SK-N-SH treated with all-trans-retinoic acid at 6 μM for 48 hours (cell line): Measurements from ENCODE around the gene HS3ST4.

ENCODE experiments used
- ATAC-seq: fragments of 200-7000 bp; cut with Tn5 transposase; 3 replicates; pipeline ENCODE4 v1.9.1; 2020; ENCODE audit warnings: mild to moderate bottlenecking, moderate library complexity
- ARNTL ChIP-seq: fragments of 450-650 bp; formaldehyde crosslinking; IDR thresholded peaks from 2 replicates; pipeline ENCODE4 v1.5.0; 2020; ENCODE audit warnings: low read depth, mild to moderate bottlenecking, moderate library complexity, borderline replicate concordance
- CREB5 ChIP-seq: fragments of 250-450 bp; sonication (Bioruptor Pico); IDR thresholded peaks from 2 replicates; pipeline ENCODE4 v1.5.1; 2020; ENCODE audit warnings: low read depth, mild to moderate bottlenecking, moderate library complexity
- CSDC2 ChIP-seq: fragments of 250-450 bp; sonication (Bioruptor Pico); IDR thresholded peaks from 2 replicates; pipeline ENCODE4 v1.5.0; 2020; ENCODE audit warnings: mild to moderate bottlenecking, moderate library complexity
- ESRRG ChIP-seq: fragments of 250-450 bp; sonication (Bioruptor Pico); IDR thresholded peaks from 2 replicates; pipeline ENCODE4 v1.6.1; 2021; ENCODE audit warnings: mild to moderate bottlenecking
- GLIS3 ChIP-seq: fragments of 250-450 bp; sonication (Bioruptor Pico); IDR thresholded peaks from 2 replicates; pipeline ENCODE4 v1.5.0; 2020; ENCODE audit warnings: mild to moderate bottlenecking, moderate library complexity
- ISL1 ChIP-seq: fragments of 250-450 bp; sonication (Bioruptor Pico); IDR thresholded peaks from 2 replicates; pipeline ENCODE4 v2.1.2; 2022; ENCODE audit warnings: mild to moderate bottlenecking, moderate library complexity
- OSR1 ChIP-seq: fragments of 250-450 bp; sonication (Bioruptor Pico); IDR thresholded peaks from 2 replicates; pipeline ENCODE4 v1.8.0; 2022; ENCODE audit warnings: moderate library complexity, mild to moderate bottlenecking, inconsistent platforms
- PATZ1 ChIP-seq: fragments of 250-450 bp; sonication (Bioruptor Pico); IDR thresholded peaks from 2 replicates; pipeline ENCODE4 v1.8.0; 2020; ENCODE audit warnings: mild to moderate bottlenecking, moderate library complexity, borderline replicate concordance
- POU6F1 ChIP-seq: fragments of 250-450 bp; sonication (Bioruptor Pico); IDR thresholded peaks from 2 replicates; pipeline ENCODE4 v1.8.0; 2021; ENCODE audit warnings: low read depth, mild to moderate bottlenecking, moderate library complexity, borderline replicate concordance
- PPARA ChIP-seq: fragments of 250-450 bp; sonication (Bioruptor Pico); IDR thresholded peaks from 2 replicates; pipeline ENCODE4 v1.5.0; 2020; ENCODE audit warnings: mild to moderate bottlenecking, borderline replicate concordance
- RARB ChIP-seq: fragments of 250-450 bp; sonication (Bioruptor Pico); IDR thresholded peaks from 2 replicates; pipeline ENCODE4 v1.8.0; 2021; ENCODE audit warnings: mild to moderate bottlenecking, moderate library complexity
- SNAI2 ChIP-seq: fragments of 250-450 bp; sonication (Bioruptor Pico); IDR thresholded peaks from 2 replicates; pipeline ENCODE4 v1.5.0; 2020; ENCODE audit warnings: mild to moderate bottlenecking, moderate library complexity
- TCF4 ChIP-seq: fragments of 250-450 bp; sonication (Bioruptor Pico); IDR thresholded peaks from 2 replicates; pipeline ENCODE4 v1.8.0; 2021; ENCODE audit warnings: mild to moderate bottlenecking, moderate library complexity, borderline replicate concordance
- TOX ChIP-seq: fragments of 250-450 bp; sonication (Bioruptor Pico); IDR thresholded peaks from 2 replicates; pipeline ENCODE4 v1.8.0; 2021; ENCODE audit warnings: mild to moderate bottlenecking, moderate library complexity, borderline replicate concordance
- TSHZ2 ChIP-seq: fragments of 250-450 bp; sonication (Bioruptor Pico); IDR thresholded peaks from 2 replicates; pipeline ENCODE4 v1.5.0; 2020; ENCODE audit warnings: mild to moderate bottlenecking, moderate library complexity
- ZC3H10 ChIP-seq: fragments of 250-450 bp; sonication (Bioruptor Pico); IDR thresholded peaks from 2 replicates; pipeline ENCODE4 v1.5.1; 2021; ENCODE audit warnings: mild to moderate bottlenecking, moderate library complexity
- ZFP3 ChIP-seq: fragments of 250-450 bp; sonication (Bioruptor Pico); IDR thresholded peaks from 2 replicates; pipeline ENCODE4 v1.5.0; 2020; ENCODE audit warnings: mild to moderate bottlenecking, moderate library complexity
- ZFP30 ChIP-seq: fragments of 450-650 bp; formaldehyde crosslinking; IDR thresholded peaks from 2 replicates; pipeline ENCODE4 v1.5.0; 2022; ENCODE audit warnings: mild to moderate bottlenecking, moderate library complexity
- ZNF70 ChIP-seq: fragments of 450-650 bp; formaldehyde crosslinking; IDR thresholded peaks from 2 replicates; pipeline ENCODE4 v1.5.0; 2020; ENCODE audit warnings: mild to moderate bottlenecking, moderate library complexity

The HS3ST4 gene

GRCh38 chr16:25868706-25869370 lies 177.1 kb downstream of the HS3ST4 start (continued):
- TF ChIP-seq PATZ1 (CRISPR knock-in tag) (no peak), ZFP3 (CRISPR knock-in tag) (no peak), TCF4 (no peak), ZC3H10 (CRISPR knock-in tag) (no peak), OSR1 (CRISPR knock-in tag) (no peak)

- no peak for ATAC-seq
- TF ChIP-seq ISL1 (no peak), GLIS3 (no peak), ARNTL (CRISPR knock-in tag) (no peak), RARB (CRISPR knock-in tag) (no peak), TOX (CRISPR knock-in tag) (no peak), CREB5 (no peak), CSDC2 (CRISPR knock-in tag) (no peak), TCF4 (no peak), ESRRG (CRISPR knock-in tag) (no peak), ZFP30 (CRISPR knock-in tag) (no peak), SNAI2 (CRISPR knock-in tag) (no peak), PATZ1 (CRISPR knock-in tag) (no peak)
Measured at GRCh38 chr16:25872369-25873070, 180.8 kb downstream of the HS3ST4 start.

- no peak for TF ChIP-seq ZFP30 (CRISPR knock-in tag)
- TF ChIP-seq OSR1 (CRISPR knock-in tag): no peak
- no peak for TF ChIP-seq GLIS3
- no peak for TF ChIP-seq ZNF70 (CRISPR knock-in tag)
- no peak for TF ChIP-seq ZFP3 (CRISPR knock-in tag)
- TF ChIP-seq ZC3H10 (CRISPR knock-in tag): no peak
- no peak for TF ChIP-seq TCF4
- TF ChIP-seq POU6F1 (CRISPR knock-in tag): no peak
- TF ChIP-seq ARNTL (CRISPR knock-in tag): no peak
- no peak for TF ChIP-seq RARB (CRISPR knock-in tag)
- TF ChIP-seq CSDC2 (CRISPR knock-in tag): no peak
- TF ChIP-seq CREB5: no peak
- TF ChIP-seq PPARA: no peak
- no peak for TF ChIP-seq ISL1
- no peak for TF ChIP-seq TOX (CRISPR knock-in tag)
- no peak for TF ChIP-seq TSHZ2
- TF ChIP-seq ESRRG (CRISPR knock-in tag): no peak
- no peak for TF ChIP-seq SNAI2 (CRISPR knock-in tag)
- no peak for ATAC-seq
Measured at GRCh38 chr16:25874196-25874595, 182.4 kb downstream of the HS3ST4 start.
